ENCODE data around the gene ADAM20. TPM values are rescaled to one million over a fixed set of nuclear protein-coding genes. Genes with fewer than 3 reads are reported as not detected.
"Not testable (repeated sequence)": the region's sequence is repeated elsewhere in the genome, so short reads cannot be mapped to it uniquely, and the experiment has no call there.

The ADAM20 gene
- polyA plus RNA-seq, 1 donor (not counting 4 experiments of a cell fraction or from before 2014, with no cell fraction given): 0.09 TPM

DNA sequence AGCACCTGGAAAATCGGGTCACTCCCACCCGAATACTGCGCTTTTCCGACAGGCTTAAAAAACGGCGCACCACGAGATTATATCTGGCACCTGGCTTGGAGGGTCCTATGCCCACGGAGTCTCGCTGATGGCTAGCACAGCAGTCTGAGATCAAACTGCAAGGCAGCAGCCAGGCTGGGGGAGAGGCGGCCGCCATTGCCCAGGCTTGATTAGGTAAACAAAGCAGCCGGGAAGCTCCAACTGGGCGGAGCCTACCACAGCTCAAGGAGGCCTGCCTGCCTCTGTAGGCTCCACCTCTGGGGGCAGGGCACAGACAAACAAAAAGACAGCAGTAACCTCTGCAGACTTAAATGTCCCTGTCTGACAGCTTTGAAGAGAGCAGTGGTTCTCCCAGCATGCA, 59.3 kb downstream of the ADAM20 start:
- dilution Hi-C loops (cut with MboI; ENCODE audit: extremely low pct_ligation_motif_present, low sequenced_read_pairs); H3K79me2 ChIP-seq (ENCODE audit: control insufficient read depth, insufficient read depth, low read length); H3K36me3 ChIP-seq (ENCODE audit: control insufficient read depth in 2 of 2, extremely low read depth in 1 of 2, insufficient read depth in 2 of 2, low read length in 2 of 2); H3K27me3 ChIP-seq (ENCODE audit: control insufficient read depth, extremely low read depth, insufficient read depth, low read length); H3K9me3 ChIP-seq (ENCODE audit: control insufficient read depth, low read depth, low read length); FAIRE-seq; H3K4me2 ChIP-seq (ENCODE audit: control insufficient read depth, extremely low read depth, insufficient read depth, low read depth, low read length); H3K4me1 ChIP-seq (ENCODE audit: control insufficient read depth, extremely low read depth, insufficient read depth, low read length); H4K20me1 ChIP-seq (ENCODE audit: control insufficient read depth, extremely low read depth, insufficient read depth, low read length); H3K9me1 ChIP-seq (ENCODE audit: control insufficient read depth, extremely low read depth, insufficient read depth, low read length); H3K27ac ChIP-seq (ENCODE audit: control insufficient read depth, insufficient read depth, low read length); H3K9ac ChIP-seq (ENCODE audit: control insufficient read depth, extremely low read depth, insufficient read depth, low read length); H2AFZ ChIP-seq (ENCODE audit: control insufficient read depth, low read length); H3K4me3 ChIP-seq (ENCODE audit: control insufficient read depth in 2 of 3, extremely low read depth in 1 of 3, insufficient read depth in 2 of 3, low read depth in 1 of 3, low read length in 3 of 3); DNase-seq (ENCODE audit: low read depth, low spot score): not testable (repeated sequence)

DNA sequence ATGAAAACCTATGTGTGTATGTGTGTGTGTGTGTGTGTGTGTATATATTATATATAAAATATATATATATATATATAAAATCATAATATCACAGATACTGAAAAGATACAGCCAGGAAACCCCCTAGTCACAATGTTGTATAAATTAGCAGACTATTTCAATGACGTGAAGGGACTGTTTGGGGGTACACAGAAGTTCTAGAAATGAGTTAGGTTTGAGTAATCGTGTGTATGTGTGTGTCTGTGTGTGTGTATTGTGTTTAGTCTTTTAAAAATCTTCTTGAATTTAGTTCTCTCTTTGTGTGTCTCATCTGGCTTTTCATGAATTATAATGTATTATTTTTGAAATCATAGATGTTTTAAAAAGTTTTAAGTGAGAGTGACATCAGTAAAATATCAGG, 61.0 kb downstream of the ADAM20 start:
- no peak overlapping the region for H3K27ac ChIP-seq (ENCODE audit: control insufficient read depth, insufficient read depth, low read length)
- H3K4me2 ChIP-seq (ENCODE audit: control insufficient read depth, extremely low read depth, insufficient read depth, low read depth, low read length): no peak overlapping the region
- H3K9me3 ChIP-seq (ENCODE audit: control insufficient read depth, low read depth, low read length): no peaks in the 10 kb centered on the region
- H2AFZ ChIP-seq (ENCODE audit: control insufficient read depth, low read length): no peak overlapping the region
- H3K4me1 ChIP-seq (ENCODE audit: control insufficient read depth, extremely low read depth, insufficient read depth, low read length): no peaks in the 10 kb centered on the region
- H3K79me2 ChIP-seq (ENCODE audit: control insufficient read depth, insufficient read depth, low read length): no peaks in the 10 kb centered on the region
- dilution Hi-C loops (cut with MboI; ENCODE audit: extremely low pct_ligation_motif_present, low sequenced_read_pairs): no loop called here
- FAIRE-seq: no peak
- H3K9ac ChIP-seq (ENCODE audit: control insufficient read depth, extremely low read depth, insufficient read depth, low read length): no peak overlapping the region
- H3K4me3 ChIP-seq (ENCODE audit: control insufficient read depth in 2 of 3, extremely low read depth in 1 of 3, insufficient read depth in 2 of 3, low read depth in 1 of 3, low read length in 3 of 3): no peak overlapping the region
- no peak for DNase-seq (ENCODE audit: low read depth, low spot score)
- no peaks in the 10 kb centered on the region for H4K20me1 ChIP-seq (ENCODE audit: control insufficient read depth, extremely low read depth, insufficient read depth, low read length)
- no peaks in the 10 kb centered on the region for H3K27me3 ChIP-seq (ENCODE audit: control insufficient read depth, extremely low read depth, insufficient read depth, low read length)
- H3K9me1 ChIP-seq (ENCODE audit: control insufficient read depth, extremely low read depth, insufficient read depth, low read length): no peaks in the 10 kb centered on the region
- TF ChIP-seq, protein P1, sequence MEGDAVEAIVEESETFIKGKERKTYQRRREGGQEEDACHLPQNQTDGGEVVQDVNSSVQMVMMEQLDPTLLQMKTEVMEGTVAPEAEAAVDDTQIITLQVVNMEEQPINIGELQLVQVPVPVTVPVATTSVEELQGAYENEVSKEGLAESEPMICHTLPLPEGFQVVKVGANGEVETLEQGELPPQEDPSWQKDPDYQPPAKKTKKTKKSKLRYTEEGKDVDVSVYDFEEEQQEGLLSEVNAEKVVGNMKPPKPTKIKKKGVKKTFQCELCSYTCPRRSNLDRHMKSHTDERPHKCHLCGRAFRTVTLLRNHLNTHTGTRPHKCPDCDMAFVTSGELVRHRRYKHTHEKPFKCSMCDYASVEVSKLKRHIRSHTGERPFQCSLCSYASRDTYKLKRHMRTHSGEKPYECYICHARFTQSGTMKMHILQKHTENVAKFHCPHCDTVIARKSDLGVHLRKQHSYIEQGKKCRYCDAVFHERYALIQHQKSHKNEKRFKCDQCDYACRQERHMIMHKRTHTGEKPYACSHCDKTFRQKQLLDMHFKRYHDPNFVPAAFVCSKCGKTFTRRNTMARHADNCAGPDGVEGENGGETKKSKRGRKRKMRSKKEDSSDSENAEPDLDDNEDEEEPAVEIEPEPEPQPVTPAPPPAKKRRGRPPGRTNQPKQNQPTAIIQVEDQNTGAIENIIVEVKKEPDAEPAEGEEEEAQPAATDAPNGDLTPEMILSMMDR (optimal IDR thresholded peaks at IDR 0.05 in 1 of 3, IDR thresholded peaks at IDR 0.05 in 1 of 3, conservative IDR thresholded peaks at IDR 0.05 in 1 of 3; ENCODE audit: extremely low read depth in 1 of 3, insufficient read depth in 2 of 3, low read length in 3 of 3): no peak
- no peak for TF ChIP-seq EZH2 (IDR thresholded peaks at IDR 0.05; ENCODE audit: low read length)
- H3K36me3 ChIP-seq (ENCODE audit: control insufficient read depth in 2 of 2, extremely low read depth in 1 of 2, insufficient read depth in 2 of 2, low read length in 2 of 2): no peaks in the 10 kb centered on the region

Small RNA genes lying within 50 kb of the gene (small RNA-seq; reads per million reads assigned to genes)
- gene RNU6-659P (ENCODE audit: insufficient read length in 3 of 3, low read depth in 3 of 3, low replicate concordance in 1 of 3): 0 reads per million in 3 experiments

Other genes starting within 250 kb of the ADAM20 start
- gene COX16, start 175.3 kb downstream of the ADAM20 start, polyA plus RNA-seq: 28.5 to 44.1 TPM (median 31.0 TPM) in 3 replicates
- 19.3 to 31.4 TPM (median 20.6 TPM) in 3 replicates for gene SYNJ2BP, start 117.9 kb downstream of the ADAM20 start, polyA plus RNA-seq
- gene ADAM21, start 82.8 kb downstream of the ADAM20 start, polyA plus RNA-seq: 0.69 to 1.2 TPM (median 0.77 TPM) in 3 replicates
- 36.9 to 52.6 TPM (median 40.0 TPM) in 3 replicates for gene MED6, start 65.7 kb upstream of the ADAM20 start, polyA plus RNA-seq
- gene TTC9, start 106.9 kb upstream of the ADAM20 start, polyA plus RNA-seq: 0.50 to 0.85 TPM (median 0.59 TPM) in 3 replicates

Data from keratinocyte (primary cell).